GM12891 (cell line): ENCODE results near the gene EML4.

ENCODE experiments used
- DNase-seq: peaks from one replicate; pipeline ENCODE4 v3.0.0; 2011; ENCODE audit warnings: low spot score; ENCODE audit not compliant: insufficient read length
- FAIRE-seq: peaks from 2 replicates; lab custom pipeline; 2011; peaks lifted over from hg19 to GRCh38; lab: Jason Lieb, UNC
- PAX5 ChIP-seq: IDR thresholded peaks from 2 replicates; pipeline ENCODE4 v1.6.1; 2011; ENCODE audit warnings: low read length, moderate library complexity, mild to moderate bottlenecking; ENCODE audit not compliant: insufficient read depth, severe bottlenecking
- POLR2A ChIP-seq: IDR thresholded peaks from 2 replicates; pipeline ENCODE4 v1.6.1; 2011; ENCODE audit warnings: low read depth, low read length, control low read depth
- POLR2AphosphoS5 ChIP-seq: IDR thresholded peaks from 2 replicates; pipeline ENCODE4 v1.6.1; 2011; ENCODE audit warnings: low read depth, low read length, control low read depth
- POU2F2 ChIP-seq: IDR thresholded peaks from 2 replicates; pipeline ENCODE4 v1.6.1; 2011; ENCODE audit warnings: low read depth, mild to moderate bottlenecking, control low read depth, low read length, moderate library complexity
- SPI1 ChIP-seq: IDR thresholded peaks from 2 replicates; pipeline ENCODE4 v1.6.1; 2011; ENCODE audit warnings: low read depth, low read length, control low read depth
- TAF1 ChIP-seq: IDR thresholded peaks from 2 replicates; pipeline ENCODE4 v1.6.1; 2011; ENCODE audit warnings: low read depth, low read length, control low read depth

EML4 gene

DNA sequence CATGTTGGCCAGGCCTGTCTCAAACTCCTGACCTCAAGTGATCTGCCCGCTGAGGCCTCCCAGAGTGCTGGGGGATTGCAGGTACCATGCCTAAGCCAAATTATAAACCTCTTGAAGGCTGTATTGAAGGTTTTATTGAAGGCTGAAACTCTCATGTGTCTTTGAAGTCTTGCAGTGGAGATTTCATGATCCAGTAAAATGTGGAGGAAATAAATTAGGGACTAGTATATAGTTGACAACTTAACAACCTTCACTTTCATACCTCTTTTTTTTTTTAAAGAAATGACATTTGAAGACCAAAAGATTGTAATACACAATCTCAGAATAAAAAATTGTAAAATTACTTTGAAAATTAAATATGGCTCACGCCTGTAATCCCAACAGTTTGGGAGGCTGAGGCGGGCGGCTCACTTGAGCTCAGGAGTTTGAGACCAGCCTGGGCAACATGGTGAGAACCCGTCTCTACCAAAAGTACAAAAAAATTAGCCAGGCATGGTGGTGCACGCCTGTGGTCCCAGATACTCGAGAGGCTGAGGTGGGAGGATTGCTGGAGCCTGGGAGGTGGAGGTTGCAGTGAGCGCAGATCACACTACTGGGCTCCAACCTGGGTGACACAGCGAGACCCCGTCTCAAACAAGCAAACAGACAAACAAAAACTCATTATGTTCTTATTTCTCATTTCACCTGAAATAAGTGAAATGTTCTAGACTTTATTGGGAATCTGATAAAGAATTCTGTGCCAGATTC, 8.0 kb downstream of the EML4 start:
- FAIRE-seq (no peak), DNase-seq (no peak)
- TF ChIP-seq POLR2A (no peak), TAF1 (no peak)

DNA sequence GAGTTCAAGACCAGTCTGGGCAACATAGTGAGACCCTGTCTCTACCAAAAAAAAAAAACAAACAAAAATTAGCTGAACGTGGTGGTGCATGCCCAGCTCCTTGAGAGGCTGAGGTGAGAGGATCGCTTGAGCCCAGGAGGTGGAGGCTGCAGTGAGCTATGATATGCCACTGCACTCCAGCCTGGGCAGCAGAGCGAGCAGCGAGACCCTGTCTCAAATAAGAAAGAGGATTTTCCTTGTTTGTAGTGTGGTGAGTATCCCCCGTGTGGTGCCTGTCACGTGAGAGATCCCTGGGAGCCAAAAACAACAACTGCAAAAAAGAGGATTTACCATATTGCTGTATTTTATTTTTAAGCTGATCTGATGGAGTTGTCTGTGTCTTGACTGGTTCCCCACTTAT, 9.2 kb downstream of the EML4 start:
- TF ChIP-seq PAX5 (no peak), POU2F2 (no peak), POLR2AphosphoS5 (no peak), SPI1 (no peak), TAF1 (no peak), POLR2A (no peak)
- FAIRE-seq, result no peak
- DNase-seq, result no peak

DNA sequence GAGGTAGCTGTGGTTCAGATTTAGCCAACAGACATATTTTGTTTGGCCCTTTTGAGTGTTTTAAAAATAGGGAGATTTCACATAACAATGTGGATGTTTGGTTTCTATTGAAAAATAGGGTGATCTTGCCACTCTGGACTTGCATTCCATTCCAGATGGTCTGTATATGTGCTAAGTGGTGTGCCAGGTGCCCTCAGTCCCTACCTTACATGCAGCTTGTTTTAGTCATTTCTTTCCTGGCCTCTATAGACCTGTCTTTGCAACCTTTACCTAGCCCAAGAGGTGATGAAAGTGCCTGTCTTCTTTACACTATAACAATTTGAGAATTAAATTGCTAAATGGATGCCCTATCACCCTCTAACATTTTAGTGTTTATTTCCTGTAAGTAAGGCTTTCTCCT, 11.1 kb downstream of the EML4 start:
- peak; percentile 5 for FAIRE-seq

DNA sequence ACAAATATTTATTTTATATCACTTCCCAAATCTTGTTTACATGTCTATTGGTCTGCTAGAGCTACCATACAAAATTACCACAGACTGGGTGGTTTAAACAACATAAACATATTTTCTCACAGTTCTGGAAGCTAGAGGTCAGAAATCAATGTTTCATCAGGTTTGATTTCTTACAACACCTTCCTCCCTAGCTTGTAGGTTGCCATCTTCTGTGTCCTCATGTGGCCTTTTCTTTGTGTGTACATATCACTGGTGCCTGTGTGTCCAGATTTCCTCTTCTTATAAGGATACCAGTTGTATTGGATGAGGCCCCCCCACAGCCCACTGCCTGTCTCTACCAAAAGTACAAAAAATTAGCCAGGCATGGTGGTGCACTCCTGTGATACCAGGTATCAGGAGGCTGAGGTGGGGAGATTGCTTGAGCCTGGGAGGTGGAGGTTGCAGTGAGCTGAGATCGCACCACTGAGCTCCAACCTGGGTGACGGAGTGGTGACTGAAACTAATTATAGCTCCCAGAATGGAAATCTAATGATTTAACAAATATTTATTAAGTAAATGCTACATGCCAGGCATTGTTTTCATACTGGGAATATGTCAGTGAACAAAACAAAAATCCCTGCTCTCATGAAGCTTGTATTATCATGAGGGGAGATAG, 13.6 kb downstream of the EML4 start:
- TF ChIP-seq POLR2AphosphoS5 (no peak), POLR2A (no peak), SPI1 (no peak), PAX5 (no peak), POU2F2 (no peak), TAF1 (no peak)
- no peak for DNase-seq
- peak; percentile 31 for FAIRE-seq

More for the DNA sequence above, 11.1 kb downstream of the EML4 start:
- TF ChIP-seq SPI1 (no peak), PAX5 (no peak), POU2F2 (no peak), POLR2AphosphoS5 (no peak), TAF1 (no peak), POLR2A (no peak)
- no peak for DNase-seq

DNA sequence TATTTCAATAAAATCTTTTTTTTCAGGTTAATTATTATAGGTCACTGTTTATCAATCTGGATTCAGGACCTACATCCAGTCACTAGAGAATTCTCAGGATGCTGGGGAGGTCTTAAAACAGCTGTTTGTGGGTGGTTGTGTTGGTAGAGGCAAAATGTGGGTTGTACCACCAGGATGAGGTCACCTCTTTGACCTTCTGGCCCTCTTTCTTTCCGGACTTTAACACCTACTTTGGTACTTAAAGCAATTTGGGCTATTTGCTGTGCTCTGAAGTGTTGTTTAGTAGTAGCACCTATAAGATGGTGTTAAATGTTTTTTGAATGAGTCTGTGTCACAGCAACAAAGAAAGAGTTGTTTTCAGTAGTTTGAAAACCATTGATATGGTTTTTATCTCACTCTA, 14.6 kb downstream of the EML4 start:
- FAIRE-seq (peak; percentile 35), DNase-seq (no peak)
- TF ChIP-seq POU2F2 (no peak), POLR2A (no peak), PAX5 (no peak), POLR2AphosphoS5 (no peak), TAF1 (no peak), SPI1 (no peak)

DNA sequence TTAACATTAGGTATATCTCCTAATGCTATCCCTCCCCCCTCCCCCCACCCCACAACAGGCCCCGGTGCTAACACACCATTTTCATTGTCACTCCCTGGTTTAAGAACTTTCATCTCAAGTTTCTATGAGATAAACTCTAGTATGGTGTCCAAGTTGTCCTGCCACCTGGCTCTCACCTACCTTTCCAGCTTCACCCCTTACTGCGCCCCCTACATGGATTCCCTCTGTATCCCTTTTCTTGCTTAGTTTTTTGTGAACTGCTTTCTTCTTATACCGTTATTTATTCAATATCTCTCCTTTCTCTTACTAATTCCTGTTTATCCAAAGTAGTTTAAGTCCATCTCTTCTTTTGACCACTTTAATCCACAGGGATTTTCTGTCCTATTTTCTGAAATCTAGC, 15.2 kb downstream of the EML4 start:
- no peak for FAIRE-seq
- TF ChIP-seq TAF1, result no peak
- TF ChIP-seq POU2F2, result no peak
- TF ChIP-seq PAX5, result no peak
- no peak for TF ChIP-seq POLR2AphosphoS5
- no peak for TF ChIP-seq SPI1
- TF ChIP-seq POLR2A, result no peak
- no peak for DNase-seq

DNA sequence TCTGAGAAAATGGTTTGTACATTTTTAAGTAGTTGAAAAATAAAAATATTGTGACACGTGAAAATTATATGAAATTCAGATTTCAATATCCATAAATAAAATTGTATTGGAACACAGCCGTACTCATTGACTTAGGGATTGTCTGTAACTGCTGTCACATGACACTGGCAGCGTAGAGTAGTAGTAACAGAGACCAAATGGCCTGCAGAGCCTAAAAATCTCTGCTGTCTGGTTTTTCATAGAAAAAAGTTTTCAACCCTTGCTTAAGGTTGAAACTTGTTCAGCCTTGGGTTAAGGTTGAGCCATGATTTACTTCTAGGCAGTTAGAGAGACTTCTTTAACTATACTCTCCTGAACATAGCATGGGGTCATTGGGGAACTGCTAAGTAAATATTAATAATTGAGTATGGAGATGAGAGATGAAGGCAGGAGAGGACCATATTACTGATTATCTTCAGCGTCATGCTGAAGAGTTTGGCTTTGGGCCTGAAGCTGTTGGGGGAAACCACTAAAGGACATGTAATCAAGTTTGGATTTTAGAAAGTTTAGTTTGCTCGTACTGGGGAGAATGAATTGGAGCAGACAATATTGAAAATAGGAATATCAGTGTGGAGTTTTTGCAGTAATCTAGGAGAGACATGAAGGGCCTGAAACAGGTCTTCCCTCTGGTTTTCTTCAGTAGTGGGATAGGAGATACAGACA, 16.2 kb downstream of the EML4 start:
- TF ChIP-seq POLR2A, result no peak
- no peak for TF ChIP-seq POU2F2
- TF ChIP-seq PAX5, result no peak
- FAIRE-seq (no peak), DNase-seq (no peak)

DNA sequence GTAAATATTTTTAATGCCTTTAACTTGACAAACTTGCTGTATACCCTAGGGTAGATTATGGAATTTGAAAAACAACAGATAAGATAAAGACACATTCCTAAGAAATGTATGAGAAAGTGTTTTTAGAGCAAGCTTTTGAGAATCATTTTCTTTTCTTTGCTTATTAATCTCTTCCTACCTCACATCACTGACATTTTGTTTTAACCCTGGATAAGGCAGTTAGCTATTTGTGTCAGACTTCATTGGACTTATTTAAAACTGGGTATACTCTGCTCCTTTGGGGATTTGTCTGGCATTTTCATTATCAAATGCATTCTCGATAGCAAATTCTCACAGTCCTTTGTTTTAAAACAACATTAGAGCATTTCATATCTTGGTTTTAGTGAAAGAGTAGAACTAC, 17.2 kb downstream of the EML4 start:
- TF ChIP-seq POLR2A (no peak), POLR2AphosphoS5 (no peak), SPI1 (no peak), PAX5 (no peak), TAF1 (no peak), POU2F2 (no peak)
- FAIRE-seq (no peak), DNase-seq (no peak)

DNA sequence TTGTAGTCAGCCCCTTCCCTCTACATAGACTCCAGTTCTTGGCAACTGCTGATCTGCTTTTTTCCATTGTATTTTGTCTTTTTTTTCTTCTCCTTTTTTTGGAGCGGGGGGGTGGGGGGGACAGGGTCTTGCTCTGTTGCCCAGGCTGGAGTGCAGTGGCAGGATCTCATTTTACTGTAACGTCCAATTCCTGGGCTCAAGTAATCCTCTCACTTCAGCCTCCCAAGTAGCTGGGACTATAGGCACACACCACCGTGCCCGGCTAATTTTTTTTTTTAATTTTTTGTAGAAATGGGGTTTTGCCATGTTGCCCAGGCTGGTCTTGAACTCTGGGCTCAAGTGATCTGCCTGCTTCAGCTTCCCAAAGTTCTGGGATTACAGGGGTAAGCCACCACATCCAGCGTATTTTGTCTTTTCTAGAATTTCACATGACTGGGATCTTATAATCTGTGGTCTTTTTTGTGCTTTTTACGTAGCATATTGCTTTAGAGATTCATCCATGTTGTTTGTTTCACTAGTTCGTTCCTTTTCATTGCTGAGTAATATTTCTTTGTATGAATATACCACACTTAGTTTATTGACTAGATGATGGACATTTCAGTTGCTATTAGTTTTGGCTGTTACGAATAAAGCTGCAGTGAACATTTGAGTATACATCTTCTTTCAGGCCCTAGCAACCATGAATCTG, 17.9 kb downstream of the EML4 start:
- DNase-seq, result no peak
- FAIRE-seq, result no peak
- no peak for TF ChIP-seq POLR2AphosphoS5
